Neural cell (in vitro differentiated cells): Measurements from ENCODE around the gene LRRC4. TPM values are rescaled to one million over a fixed set of nuclear protein-coding genes. Genes with fewer than 3 reads are reported as not detected.
A peak's percentile ranks its signal among the peaks of the same experiment; 100 is the strongest.

ENCODE experiments used
- H2AFZ ChIP-seq: fragments of 200-600, 300-800 bp; sonication (generic), shearing (Covaris generic); 2 replicates; pipeline ENCODE4 v1.6.0; 2014; ENCODE audit warnings: low read depth, mild to moderate bottlenecking, antibody characterized with exemption, low read length, moderate library complexity
- H3F3A ChIP-seq: fragments of 200-600 bp; shearing (Covaris generic); 2 replicates; pipeline ENCODE4 v1.6.1; 2016; ENCODE audit warnings: mild to moderate bottlenecking, moderate library complexity, mixed read lengths, antibody characterized with exemption, low read length; ENCODE audit not compliant: insufficient read depth, poor library complexity, severe bottlenecking
- H3K27ac ChIP-seq: fragments of 200-600, 300-800 bp; sonication (generic), shearing (Covaris generic); 2 replicates; pipeline ENCODE4 v1.5.1; 2014; ENCODE audit warnings: mild to moderate bottlenecking, low read length, moderate library complexity
- H3K27me3 ChIP-seq: fragments of 300-800, 200-600 bp; sonication (generic), shearing (Covaris generic); 2 replicates; pipeline ENCODE4 v1.6.0; 2014; ENCODE audit warnings: mild to moderate bottlenecking, low read depth, low read length, moderate library complexity; ENCODE audit not compliant: insufficient read depth
- H3K36me3 ChIP-seq: fragments of 300-800, 200-600 bp; sonication (generic), shearing (Covaris generic); 2 replicates; pipeline ENCODE4 v1.5.1; 2014; ENCODE audit warnings: mild to moderate bottlenecking, antibody characterized with exemption, low read length, moderate library complexity; ENCODE audit not compliant: insufficient read depth
- H3K4me2 ChIP-seq: fragments of 300-800, 200-600 bp; sonication (generic), shearing (Covaris generic); 2 replicates; pipeline ENCODE4 v1.6.0; 2014; ENCODE audit warnings: mild to moderate bottlenecking, low read length
- H3K4me3 ChIP-seq: fragments of 300-800, 200-600 bp; sonication (generic), shearing (Covaris generic); 2 replicates; pipeline ENCODE4 v1.5.1; 2014; ENCODE audit warnings: mild to moderate bottlenecking, low read length, moderate library complexity
- H3K79me2 ChIP-seq: fragments of 200-600 bp; shearing (Covaris generic); replicated peaks from 2 replicates; pipeline ENCODE4 v1.6.0; 2014; ENCODE audit warnings: mild to moderate bottlenecking, low read length, moderate library complexity; ENCODE audit not compliant: insufficient read depth
- H3K9ac ChIP-seq: fragments of 300-800, 200-600 bp; sonication (generic), shearing (Covaris generic); 2 replicates; pipeline ENCODE4 v1.6.1; 2016; ENCODE audit warnings: mild to moderate bottlenecking, low read length, mixed read lengths
- H3K9me2 ChIP-seq: fragments of 200-600 bp; shearing (Covaris generic); 2 replicates; pipeline ENCODE4 v1.6.1; 2016; ENCODE audit warnings: mild to moderate bottlenecking, low read length, mixed read lengths; ENCODE audit not compliant: insufficient read depth
- H3K9me3 ChIP-seq: fragments of 200-600, 300-800 bp; sonication (generic), shearing (Covaris generic); 2 replicates; pipeline ENCODE4 v1.6.1; 2016; ENCODE audit warnings: mild to moderate bottlenecking, mixed run types, low read length, moderate library complexity, mixed read lengths
- H4K20me1 ChIP-seq: fragments of 200-600 bp; shearing (Covaris generic); 2 replicates; pipeline ENCODE4 v1.6.1; 2016; ENCODE audit warnings: mild to moderate bottlenecking, mixed run types; ENCODE audit not compliant: insufficient read depth
- CTCF ChIP-seq: fragments of 450-650 bp; IDR thresholded peaks from 2 replicates; pipeline ENCODE4 v1.5.1; 2014; ENCODE audit warnings: antibody characterized with exemption, mild to moderate bottlenecking, moderate library complexity; ENCODE audit not compliant: poor library complexity, severe bottlenecking
- EP300 ChIP-seq: fragments of 450-650 bp; conservative IDR thresholded peaks from 2 replicates; pipeline ENCODE4 v1.6.1; 2014; ENCODE audit warnings: antibody characterized with exemption, mild to moderate bottlenecking, moderate library complexity; ENCODE audit not compliant: poor library complexity, severe bottlenecking
- EZH2 ChIP-seq: fragments of 200-600, 300-800 bp; shearing (Covaris generic), sonication (generic); IDR thresholded peaks from 2 replicates; pipeline ENCODE4 v1.6.1; 2014; ENCODE audit warnings: antibody characterized with exemption, low read length, borderline replicate concordance, mild to moderate bottlenecking; ENCODE audit not compliant: insufficient read depth, poor library complexity, severe bottlenecking
- MXI1 ChIP-seq: fragments of 450-650 bp; conservative IDR thresholded peaks from 2 replicates; pipeline ENCODE4 v1.6.1; 2014; ENCODE audit warnings: antibody characterized with exemption, mild to moderate bottlenecking; ENCODE audit not compliant: poor library complexity, severe bottlenecking
- POLR2AphosphoS5 ChIP-seq: IDR thresholded peaks from 2 replicates; pipeline ENCODE4 v1.6.1; 2012
- RAD21 ChIP-seq: fragments of 450-650 bp; conservative IDR thresholded peaks from 2 replicates; pipeline ENCODE4 v1.6.1; 2014; ENCODE audit warnings: antibody characterized with exemption, mild to moderate bottlenecking, moderate library complexity
- REST ChIP-seq: IDR thresholded peaks from 2 replicates; pipeline ENCODE4 v1.6.1; 2012; ENCODE audit warnings: borderline replicate concordance
- SMC3 ChIP-seq: fragments of 450-650 bp; conservative IDR thresholded peaks from 2 replicates; pipeline ENCODE4 v1.6.1; 2014; ENCODE audit warnings: antibody characterized with exemption, mild to moderate bottlenecking, moderate library complexity; ENCODE audit not compliant: poor library complexity
- TAF1 ChIP-seq: IDR thresholded peaks from 2 replicates; pipeline ENCODE4 v1.6.1; 2012; ENCODE audit warnings: low read depth
- polyA plus RNA-seq: library from polyadenylated mRNA; depleted of rRNA; stranded (reverse); fragments of >200 nt; gene quantifications from 2 replicates; pipeline ENCODE4 v1.2.3, GENCODE V29; 2014

LRRC4 gene
- polyA plus RNA-seq, 1 donor from 2014 or later: 15.7 TPM

GRCh38 chr7:128030263-128030653 is 979 bp downstream of the LRRC4 start:
- Histone ChIP-seq H2AFZ (no peak overlapping the region), H3K36me3 (peaks cover 7% of the 10 kb centered on the region), H3K79me2 (peaks cover 55% of the 10 kb centered on the region), H3K27ac (peak overlapping the region; percentile 71), H3K27me3 (no peaks in the 10 kb centered on the region), H3K4me3 (peak overlapping the region; percentile 90), H3F3A (no peaks in the 10 kb centered on the region), H3K9ac (peak overlapping the region; percentile 89), H3K4me2 (peak overlapping the region; percentile 78), H3K9me2 (no peaks in the 10 kb centered on the region), H4K20me1 (peaks cover 10% of the 10 kb centered on the region), H3K9me3 (no peaks in the 10 kb centered on the region)
- TF ChIP-seq CTCF (peak; percentile 19), EP300 (no peak)

- Histone ChIP-seq H3K4me2 (peak overlapping the region; percentile 78), H3K9ac (no peak overlapping the region), H2AFZ (no peak overlapping the region), H3K27me3 (no peaks in the 10 kb centered on the region), H3K36me3 (peaks cover 7% of the 10 kb centered on the region), H3K79me2 (peaks cover 63% of the 10 kb centered on the region), H3K9me3 (no peaks in the 10 kb centered on the region), H3F3A (no peaks in the 10 kb centered on the region), H3K9me2 (no peaks in the 10 kb centered on the region), H4K20me1 (peaks cover 10% of the 10 kb centered on the region), H3K27ac (no peak overlapping the region), H3K4me3 (peak overlapping the region; percentile 90)
- TF ChIP-seq SMC3: no peak
- no peak for TF ChIP-seq EZH2
- no peak for TF ChIP-seq MXI1
- TF ChIP-seq TAF1: no peak
- TF ChIP-seq CTCF: no peak
- no peak for TF ChIP-seq REST
- TF ChIP-seq RAD21: no peak
- TF ChIP-seq POLR2AphosphoS5: no peak
- no peak for TF ChIP-seq EP300
Measured at GRCh38 chr7:128029405-128029995, 1.7 kb downstream of the LRRC4 start.
